Measurements from ENCODE around the gene RAVER2.
"Not testable (repeated sequence)": the region's sequence is repeated elsewhere in the genome, so short reads cannot be mapped to it uniquely, and the experiment has no call there.

Gene RAVER2

GRCh38 chr1:64744492-64745180 lies at the start of gene RAVER2:
RAVER2 (plus strand) TSS chr1:64745075; CDS start chr1:64745173, 98 bp downstream.
- Mint-ChIP-seq H3K4me1 (peaks cover 19% of the 10 kb centered on the region), H3K27me3 (peaks cover 6% of the 10 kb centered on the region), H3K36me3 (no peaks in the 10 kb centered on the region), H3K4me3 (peak within 1 kb of the TSS; percentile 79), H3K27ac (peak within 1 kb of the TSS; percentile 52), H3K9me3 (no peaks in the 10 kb centered on the region)

DNA sequence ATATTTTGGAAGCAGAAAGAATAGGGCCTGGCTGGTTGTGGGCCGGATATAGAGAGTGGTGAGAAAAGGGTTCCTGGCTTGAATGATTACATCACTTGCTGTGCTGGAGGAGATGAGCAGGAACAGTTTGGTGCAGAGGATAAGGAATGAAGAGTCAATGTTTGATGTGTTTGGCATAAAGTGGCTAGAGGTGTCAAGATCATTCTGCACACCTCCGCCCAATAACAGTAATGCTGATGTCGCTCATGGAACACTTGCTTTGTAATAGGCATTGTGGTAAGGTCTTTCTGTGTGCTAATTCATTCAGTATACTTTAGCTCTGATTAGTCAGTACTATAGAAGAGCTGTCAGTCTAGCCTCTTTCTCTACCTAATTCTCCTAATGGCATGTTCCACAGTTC lies 48.0 kb upstream of the RAVER2 start:
- H3K27me3 Mint-ChIP-seq: no peaks in the 10 kb centered on the region
- H3K36me3 Mint-ChIP-seq: no peaks in the 10 kb centered on the region

GRCh38 chr1:64699327-64699726 lies 45.5 kb upstream of the RAVER2 start:
- no peak overlapping the region for H3K27ac Mint-ChIP-seq
- peaks cover 4% of the 10 kb centered on the region for H3K27me3 Mint-ChIP-seq
- H3K4me3 Mint-ChIP-seq: no peak overlapping the region
- no peaks in the 10 kb centered on the region for H3K4me1 Mint-ChIP-seq
- H3K9me3 Mint-ChIP-seq: no peaks in the 10 kb centered on the region
- H3K36me3 Mint-ChIP-seq: no peaks in the 10 kb centered on the region

More for the DNA sequence above, 48.0 kb upstream of the RAVER2 start:
- Mint-ChIP-seq H3K9me3 (no peaks in the 10 kb centered on the region), H3K4me3 (no peak overlapping the region), H3K27ac (no peak overlapping the region), H3K4me1 (no peaks in the 10 kb centered on the region)

- Mint-ChIP-seq H3K27me3 (peaks cover 4% of the 10 kb centered on the region), H3K4me3 (no peak overlapping the region), H3K4me1 (no peaks in the 10 kb centered on the region), H3K36me3 (no peaks in the 10 kb centered on the region), H3K9me3 (no peaks in the 10 kb centered on the region), H3K27ac (no peak overlapping the region)
Observed at GRCh38 chr1:64701071-64701470, 43.8 kb upstream of the RAVER2 start.

DNA sequence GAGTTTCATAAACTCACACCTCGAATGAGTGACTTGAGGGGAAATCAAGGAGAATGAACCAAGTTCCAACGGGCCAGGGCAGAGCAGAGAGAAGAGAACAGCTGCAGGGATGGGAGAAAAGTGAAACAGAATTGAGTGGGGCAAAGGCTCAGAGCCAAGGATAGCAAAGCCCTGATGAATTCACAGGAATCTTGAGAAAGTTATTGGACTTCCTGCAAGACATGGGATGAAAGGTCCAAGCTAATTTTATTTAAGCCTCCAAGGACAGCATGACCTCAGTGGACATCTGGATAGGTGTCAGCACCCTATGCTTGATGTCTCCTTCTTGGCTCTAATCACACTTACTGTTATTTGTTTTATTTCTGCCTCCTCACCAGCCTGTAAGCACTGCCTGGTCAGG lies 43.0 kb upstream of the RAVER2 start:
- no peaks in the 10 kb centered on the region for H3K36me3 Mint-ChIP-seq
- no peaks in the 10 kb centered on the region for H3K9me3 Mint-ChIP-seq
- H3K4me3 Mint-ChIP-seq: no peak overlapping the region
- no peak overlapping the region for H3K27ac Mint-ChIP-seq
- H3K27me3 Mint-ChIP-seq: peaks cover 4% of the 10 kb centered on the region
- no peaks in the 10 kb centered on the region for H3K4me1 Mint-ChIP-seq

DNA sequence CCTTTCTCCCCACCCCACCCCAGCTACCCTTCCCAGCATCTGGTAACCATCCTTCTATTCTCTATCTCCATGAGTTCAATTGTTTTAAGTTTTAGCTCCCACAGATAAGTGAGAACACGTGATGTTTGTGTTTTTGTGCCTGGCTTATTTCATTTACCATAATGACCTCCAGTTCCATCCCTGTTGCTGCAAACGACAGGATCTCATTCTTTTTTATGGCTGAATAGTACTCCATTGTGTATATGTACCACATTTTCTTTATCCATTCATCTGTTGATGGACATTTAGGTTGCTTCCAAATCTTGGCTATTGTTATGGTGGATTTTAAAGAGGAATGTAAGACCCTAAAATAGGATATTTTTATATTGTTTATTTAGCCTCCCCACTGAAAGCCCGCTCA lies 42.2 kb upstream of the RAVER2 start:
- H3K9me3 Mint-ChIP-seq, H3K4me1 Mint-ChIP-seq, H3K4me3 Mint-ChIP-seq, H3K27me3 Mint-ChIP-seq, H3K27ac Mint-ChIP-seq, H3K36me3 Mint-ChIP-seq: not testable (repeated sequence)

GRCh38 chr1:64703600-64703999 lies 41.3 kb upstream of the RAVER2 start:
- no peaks in the 10 kb centered on the region for H3K36me3 Mint-ChIP-seq
- no peak overlapping the region for H3K27ac Mint-ChIP-seq

DNA sequence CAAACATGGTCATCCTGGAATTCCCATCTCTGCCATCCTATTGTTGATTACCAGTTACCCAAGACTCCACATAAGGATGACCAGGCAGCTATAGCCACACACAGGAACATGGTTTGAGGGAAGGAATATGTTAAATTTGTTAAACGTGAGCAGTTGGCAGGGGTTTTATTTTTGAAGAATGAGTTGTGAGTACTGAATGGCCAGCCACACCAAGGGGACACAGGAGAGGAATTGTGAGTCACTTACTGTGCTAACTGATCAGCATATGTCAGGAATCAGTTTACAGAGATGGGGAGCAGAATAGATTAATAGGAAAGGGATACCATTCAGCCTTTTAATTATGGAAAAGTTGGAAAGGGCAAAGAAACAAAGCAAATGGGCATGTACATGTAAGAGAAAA lies 39.3 kb upstream of the RAVER2 start:
- H3K4me1 Mint-ChIP-seq: no peaks in the 10 kb centered on the region
- H3K4me3 Mint-ChIP-seq: no peak overlapping the region

More at GRCh38 chr1:64703600-64703999, 41.3 kb upstream of the RAVER2 start:
- Mint-ChIP-seq H3K27me3 (peaks cover 4% of the 10 kb centered on the region), H3K9me3 (no peaks in the 10 kb centered on the region), H3K4me1 (no peaks in the 10 kb centered on the region), H3K4me3 (no peak overlapping the region)

DNA sequence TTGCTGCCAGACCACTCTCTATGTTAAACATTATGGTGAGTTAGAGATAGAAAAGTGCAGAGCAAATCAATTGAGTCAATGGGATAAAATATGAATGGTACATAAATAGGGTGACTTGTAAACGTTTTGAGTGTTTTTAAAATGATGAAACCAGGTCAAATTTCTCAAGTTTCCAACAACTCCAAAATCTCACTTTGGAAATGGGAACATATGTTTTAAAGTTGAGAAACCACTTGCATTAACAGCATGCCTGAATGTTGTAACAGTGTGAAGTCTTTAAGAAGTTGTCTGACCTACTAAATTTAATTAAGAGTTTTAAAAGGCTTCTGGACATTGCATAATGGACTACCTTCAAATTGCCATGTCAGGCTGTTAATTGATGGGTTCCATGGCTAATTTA lies 33.6 kb upstream of the RAVER2 start:
- no peak overlapping the region for H3K27ac Mint-ChIP-seq
- no peaks in the 10 kb centered on the region for H3K9me3 Mint-ChIP-seq

More for the DNA sequence above, 39.3 kb upstream of the RAVER2 start:
- no peaks in the 10 kb centered on the region for H3K36me3 Mint-ChIP-seq
- peaks cover 5% of the 10 kb centered on the region for H3K27me3 Mint-ChIP-seq
- H3K27ac Mint-ChIP-seq: no peak overlapping the region
- H3K9me3 Mint-ChIP-seq: no peaks in the 10 kb centered on the region

DNA sequence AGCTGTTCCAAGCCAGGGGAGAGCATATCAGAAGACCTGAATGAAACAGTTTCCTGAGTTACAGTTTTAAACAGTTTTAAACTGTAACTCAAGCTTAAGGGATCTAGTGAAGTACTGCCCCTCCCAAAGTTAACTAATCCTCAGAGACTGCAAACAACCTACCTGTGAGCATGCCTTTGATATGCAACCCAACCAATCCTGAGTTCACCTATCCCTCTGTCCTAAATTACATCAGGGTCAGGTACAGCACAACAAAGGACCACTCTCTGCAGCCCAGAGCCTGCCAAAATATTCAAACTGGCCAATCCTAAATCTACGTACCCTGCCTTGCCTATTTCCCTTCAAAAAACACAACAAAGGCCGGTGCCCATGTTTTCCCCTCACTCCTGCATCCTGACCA lies 32.8 kb upstream of the RAVER2 start:
- no peaks in the 10 kb centered on the region for H3K36me3 Mint-ChIP-seq
- H3K4me1 Mint-ChIP-seq: no peaks in the 10 kb centered on the region
- peaks cover 7% of the 10 kb centered on the region for H3K27me3 Mint-ChIP-seq
- no peak overlapping the region for H3K27ac Mint-ChIP-seq
- no peak overlapping the region for H3K4me3 Mint-ChIP-seq
- H3K9me3 Mint-ChIP-seq: no peaks in the 10 kb centered on the region

More for the DNA sequence above, 33.6 kb upstream of the RAVER2 start:
- Mint-ChIP-seq H3K27me3 (peaks cover 3% of the 10 kb centered on the region), H3K36me3 (no peaks in the 10 kb centered on the region), H3K4me3 (no peak overlapping the region), H3K4me1 (no peaks in the 10 kb centered on the region)

GRCh38 chr1:64715186-64715585 lies 29.7 kb upstream of the RAVER2 start:
- peaks cover 12% of the 10 kb centered on the region for H3K27me3 Mint-ChIP-seq
- H3K36me3 Mint-ChIP-seq: no peaks in the 10 kb centered on the region
- no peak overlapping the region for H3K4me3 Mint-ChIP-seq
- peaks cover 11% of the 10 kb centered on the region for H3K9me3 Mint-ChIP-seq
- no peak overlapping the region for H3K27ac Mint-ChIP-seq
- no peaks in the 10 kb centered on the region for H3K4me1 Mint-ChIP-seq

GRCh38 chr1:64721135-64721534 lies 23.7 kb upstream of the RAVER2 start:
- no peak overlapping the region for H3K27ac Mint-ChIP-seq
- no peak overlapping the region for H3K4me3 Mint-ChIP-seq
- H3K27me3 Mint-ChIP-seq: peaks cover 33% of the 10 kb centered on the region
- no peaks in the 10 kb centered on the region for H3K4me1 Mint-ChIP-seq
- no peaks in the 10 kb centered on the region for H3K36me3 Mint-ChIP-seq
- peaks cover 11% of the 10 kb centered on the region for H3K9me3 Mint-ChIP-seq

GRCh38 chr1:64721576-64722145 lies 23.2 kb upstream of the RAVER2 start:
- Mint-ChIP-seq H3K27me3 (peaks cover 33% of the 10 kb centered on the region), H3K4me3 (no peak overlapping the region), H3K27ac (no peak overlapping the region), H3K36me3 (no peaks in the 10 kb centered on the region), H3K9me3 (peaks cover 11% of the 10 kb centered on the region), H3K4me1 (no peaks in the 10 kb centered on the region)

- no peak overlapping the region for H3K4me3 Mint-ChIP-seq
- H3K27ac Mint-ChIP-seq: no peak overlapping the region
- no peaks in the 10 kb centered on the region for H3K36me3 Mint-ChIP-seq
- H3K4me1 Mint-ChIP-seq: no peaks in the 10 kb centered on the region
- peaks cover 17% of the 10 kb centered on the region for H3K27me3 Mint-ChIP-seq
- H3K9me3 Mint-ChIP-seq: no peaks in the 10 kb centered on the region
Observed at GRCh38 chr1:64727861-64728260, 17.0 kb upstream of the RAVER2 start.

DNA sequence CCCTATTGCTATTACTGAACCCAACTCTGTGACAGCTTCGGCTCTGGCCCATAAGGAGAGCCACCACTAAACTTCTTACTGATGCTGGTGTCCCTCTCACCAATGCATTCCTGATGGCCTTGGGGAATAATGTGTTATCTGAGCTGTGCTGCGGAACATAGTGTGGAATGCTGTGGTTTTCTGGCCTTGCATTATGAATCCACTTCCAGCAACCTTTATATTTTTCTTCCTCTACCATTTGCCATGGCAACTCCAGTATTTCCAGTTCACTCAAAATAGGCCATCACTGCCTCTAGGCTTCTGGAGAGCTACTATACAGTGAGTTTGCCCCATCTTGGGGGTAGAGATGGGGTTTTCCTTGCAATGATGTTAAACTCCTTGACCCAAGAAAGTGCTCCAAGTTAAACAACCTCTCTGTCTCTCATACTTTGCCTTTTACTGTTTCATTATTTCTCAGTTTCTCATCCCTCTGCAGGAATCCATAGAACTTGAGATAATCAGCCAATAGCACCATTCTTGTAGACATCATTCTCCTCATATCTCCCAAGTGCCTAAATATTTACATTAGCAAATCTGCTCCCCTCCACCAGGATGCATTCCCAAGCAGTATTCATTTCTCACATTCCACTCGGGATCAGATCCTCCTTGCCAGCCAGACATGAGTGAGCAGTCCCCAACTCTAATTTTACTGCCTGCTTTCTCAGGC lies 11.1 kb upstream of the RAVER2 start:
- H3K9me3 Mint-ChIP-seq: no peaks in the 10 kb centered on the region
- no peaks in the 10 kb centered on the region for H3K36me3 Mint-ChIP-seq
- H3K27ac Mint-ChIP-seq: no peak overlapping the region
- H3K4me3 Mint-ChIP-seq: no peak overlapping the region
- no peaks in the 10 kb centered on the region for H3K4me1 Mint-ChIP-seq
- H3K27me3 Mint-ChIP-seq: no peaks in the 10 kb centered on the region

GRCh38 chr1:64734287-64734652 lies 10.6 kb upstream of the RAVER2 start:
- no peaks in the 10 kb centered on the region for H3K9me3 Mint-ChIP-seq
- H3K36me3 Mint-ChIP-seq: no peaks in the 10 kb centered on the region
- H3K27ac Mint-ChIP-seq: no peak overlapping the region
- no peak overlapping the region for H3K4me3 Mint-ChIP-seq
- H3K4me1 Mint-ChIP-seq: no peaks in the 10 kb centered on the region
- H3K27me3 Mint-ChIP-seq: peaks cover under 1% of the 10 kb centered on the region
